Calu3 (cell line): ENCODE measurements around the gene TSPAN31. TPM values are rescaled to one million over a fixed set of nuclear protein-coding genes. Genes with fewer than 3 reads are reported as not detected.
A peak's percentile ranks its signal among the peaks of the same experiment; 100 is the strongest.

Experiments used
- BruUV-seq: library from RNA; stranded (reverse); fragments of 400-500 nt; replicated peaks from 2 replicates; lab custom pipeline; 2021; lab: Mats Ljungman, UMichigan
- CTCF ChIA-PET: fragments of 300-600 bp; sonication (Branson Sonifier 250); formaldehyde crosslinking; loops from one replicate; lab custom pipeline; 2022; ENCODE audit warnings: antibody characterized with exemption; lab: Charles Lee
- DNase-seq: peaks from one replicate; pipeline ENCODE4 v3.0.0; 2022
- H3K27ac Mint-ChIP-seq: one replicate; pipeline ENCODE4 v1.8.0; 2022; ENCODE audit warnings: mixed read lengths; ENCODE audit not compliant: unreplicated experiment
- H3K27me3 Mint-ChIP-seq: one replicate; pipeline ENCODE4 v1.8.0; 2022; ENCODE audit warnings: mixed read lengths; ENCODE audit not compliant: unreplicated experiment
- H3K36me3 Mint-ChIP-seq: one replicate; pipeline ENCODE4 v1.8.0; 2022; ENCODE audit warnings: mild to moderate bottlenecking, moderate library complexity, mixed read lengths; ENCODE audit not compliant: insufficient read depth, unreplicated experiment
- H3K4me1 Mint-ChIP-seq: one replicate; pipeline ENCODE4 v1.8.0; 2022; ENCODE audit warnings: mild to moderate bottlenecking, low read depth, mixed read lengths; ENCODE audit not compliant: unreplicated experiment
- H3K4me3 Mint-ChIP-seq: one replicate; pipeline ENCODE4 v1.8.0; 2022; ENCODE audit warnings: mild to moderate bottlenecking, low read depth, moderate library complexity, mixed read lengths; ENCODE audit not compliant: unreplicated experiment
- H3K9me3 Mint-ChIP-seq: one replicate; pipeline ENCODE4 v1.8.0; 2022; ENCODE audit warnings: low read depth, mixed read lengths; ENCODE audit not compliant: unreplicated experiment
- CTCF ChIP-seq: fragments of 200-600 bp; IDR thresholded peaks from one replicate; pipeline ENCODE4 v1.8.0; 2022; ENCODE audit warnings: antibody characterized with exemption; ENCODE audit not compliant: unreplicated experiment
- intact Hi-C: fragments of 100-400 bp; cut with micrococcal nuclease; formaldehyde crosslinking; loops from one replicate; pipeline ENCODE4 v1.10.0; 2022; ENCODE audit not compliant: unreplicated experiment
- total RNA-seq: library from RNA; stranded (reverse); gene quantifications from 2 replicates; pipeline ENCODE4 v1.2.3, GENCODE V29; 2022

Gene TSPAN31
- total RNA-seq, 1 experiment from 2014 or later: 40.2 TPM

- no peaks in the 10 kb centered on the region for H3K4me1 Mint-ChIP-seq
- intact Hi-C loops: no loop called here
- H3K4me3 Mint-ChIP-seq: peak overlapping the region; percentile 100
- H3K27me3 Mint-ChIP-seq: no peaks in the 10 kb centered on the region
- H3K9me3 Mint-ChIP-seq: no peaks in the 10 kb centered on the region
- H3K27ac Mint-ChIP-seq: no peak overlapping the region
- no peak for DNase-seq
- no peak for TF ChIP-seq CTCF
- CTCF ChIA-PET: no interaction called here
- BruUV-seq: TSS peak; percentile 57
- peaks cover 22% of the 10 kb centered on the region for H3K36me3 Mint-ChIP-seq
Measured at GRCh38 chr12:57783861-57784260, 39.0 kb downstream of the TSPAN31 start.

- CTCF ChIA-PET: interaction anchor here (1.2 kb wide), 1 partner anchor 103 kb away, joined by 3 read pairs; no protein-coding TSS in a partner anchor
- Mint-ChIP-seq H3K27ac (no peak overlapping the region), H3K4me3 (no peak overlapping the region), H3K4me1 (no peaks in the 10 kb centered on the region), H3K27me3 (no peaks in the 10 kb centered on the region), H3K9me3 (no peaks in the 10 kb centered on the region), H3K36me3 (peaks cover 59% of the 10 kb centered on the region)
- no TSS peak for BruUV-seq
- no peak for DNase-seq
- intact Hi-C loops: no loop called here
- no peak for TF ChIP-seq CTCF
Measured at GRCh38 chr12:57793920-57794319, 49.1 kb downstream of the TSPAN31 start.

- Mint-ChIP-seq H3K36me3 (peaks cover 46% of the 10 kb centered on the region), H3K4me1 (no peaks in the 10 kb centered on the region), H3K9me3 (no peaks in the 10 kb centered on the region), H3K27ac (no peak overlapping the region), H3K4me3 (no peak overlapping the region), H3K27me3 (no peaks in the 10 kb centered on the region)
- DNase-seq: no peak
- no TSS peak for BruUV-seq
- CTCF ChIA-PET: interaction anchor here (0.6 kb wide), 1 partner anchor 366 kb away, joined by 3 read pairs; no protein-coding TSS in a partner anchor
- no peak for TF ChIP-seq CTCF
- intact Hi-C loops: no loop called here
Measured at GRCh38 chr12:57795354-57795753, 50.5 kb downstream of the TSPAN31 start.

GRCh38 chr12:57796996-57797395, 52.2 kb downstream of the TSPAN31 start:
- CTCF ChIA-PET: no interaction called here
- intact Hi-C loops: no loop called here
- Mint-ChIP-seq H3K4me3 (no peak overlapping the region), H3K36me3 (peaks cover 34% of the 10 kb centered on the region), H3K9me3 (no peaks in the 10 kb centered on the region), H3K27ac (no peak overlapping the region), H3K4me1 (no peaks in the 10 kb centered on the region), H3K27me3 (no peaks in the 10 kb centered on the region)
- no TSS peak for BruUV-seq
- no peak for DNase-seq
- TF ChIP-seq CTCF: no peak
